ENCODE results near the gene SMIM5. TPM values are rescaled to one million over a fixed set of nuclear protein-coding genes. Genes with fewer than 3 reads are reported as not detected.

SMIM5 gene
- polyA plus RNA-seq, 1 donor from 2014 or later: 0.59 TPM

- Histone ChIP-seq H3K4me2 (ENCODE audit: low read length) (no peak overlapping the region), H3K9ac (ENCODE audit: low read length) (no peak overlapping the region), H3K79me2 (replicated peaks; ENCODE audit: insufficient read depth, low read length) (no peaks in the 10 kb centered on the region), H3K27me3 (ENCODE audit: insufficient read depth, low read depth, low read length) (peaks cover 25% of the 10 kb centered on the region), H3K4me3 (ENCODE audit: low read length) (no peak overlapping the region), H2AFZ (ENCODE audit: low read depth, low read length) (no peak overlapping the region), H3K27ac (ENCODE audit: low read length) (no peak overlapping the region), H3K9me3 (ENCODE audit: low read length) (no peaks in the 10 kb centered on the region), H3F3A (ENCODE audit: insufficient read depth, low read length, poor library complexity, severe bottlenecking) (no peaks in the 10 kb centered on the region), H4K20me1 (ENCODE audit: insufficient read depth) (no peaks in the 10 kb centered on the region), H3K9me2 (ENCODE audit: insufficient read depth, low read length) (no peaks in the 10 kb centered on the region), H3K36me3 (ENCODE audit: insufficient read depth, low read length) (no peaks in the 10 kb centered on the region)
- TF ChIP-seq TAF1 (IDR thresholded peaks at IDR 0.05; ENCODE audit: low read depth): no peak
- no peak for TF ChIP-seq EZH2 (IDR thresholded peaks at IDR 0.05; ENCODE audit: borderline replicate concordance, insufficient read depth, low read length, poor library complexity, severe bottlenecking)
- TF ChIP-seq EP300 (conservative IDR thresholded peaks at IDR 0.05; ENCODE audit: poor library complexity, severe bottlenecking): no peak
- TF ChIP-seq MXI1 (conservative IDR thresholded peaks at IDR 0.05; ENCODE audit: poor library complexity, severe bottlenecking): no peak
- TF ChIP-seq REST (IDR thresholded peaks at IDR 0.05; ENCODE audit: borderline replicate concordance): no peak
- TF ChIP-seq RAD21 (conservative IDR thresholded peaks at IDR 0.05): no peak
- TF ChIP-seq POLR2AphosphoS5 (IDR thresholded peaks at IDR 0.05): no peak
- TF ChIP-seq SMC3 (conservative IDR thresholded peaks at IDR 0.05; ENCODE audit: poor library complexity): no peak
- TF ChIP-seq CTCF (IDR thresholded peaks at IDR 0.05; ENCODE audit: poor library complexity, severe bottlenecking): no peak
Measured at GRCh38 chr17:75590314-75590761, 42.9 kb upstream of the SMIM5 start.

- Histone ChIP-seq H3K36me3 (ENCODE audit: insufficient read depth, low read length) (no peaks in the 10 kb centered on the region), H3K79me2 (replicated peaks; ENCODE audit: insufficient read depth, low read length) (no peaks in the 10 kb centered on the region), H3K9me3 (ENCODE audit: low read length) (no peaks in the 10 kb centered on the region), H3K27ac (ENCODE audit: low read length) (no peak overlapping the region), H3K27me3 (ENCODE audit: insufficient read depth, low read depth, low read length) (peaks cover 25% of the 10 kb centered on the region), H3K4me3 (ENCODE audit: low read length) (no peak overlapping the region), H3K9me2 (ENCODE audit: insufficient read depth, low read length) (no peaks in the 10 kb centered on the region), H3F3A (ENCODE audit: insufficient read depth, low read length, poor library complexity, severe bottlenecking) (no peaks in the 10 kb centered on the region), H2AFZ (ENCODE audit: low read depth, low read length) (no peak overlapping the region), H4K20me1 (ENCODE audit: insufficient read depth) (no peaks in the 10 kb centered on the region), H3K9ac (ENCODE audit: low read length) (no peak overlapping the region), H3K4me2 (ENCODE audit: low read length) (no peak overlapping the region)
- no peak for TF ChIP-seq MXI1 (conservative IDR thresholded peaks at IDR 0.05; ENCODE audit: poor library complexity, severe bottlenecking)
- no peak for TF ChIP-seq POLR2AphosphoS5 (IDR thresholded peaks at IDR 0.05)
- TF ChIP-seq REST (IDR thresholded peaks at IDR 0.05; ENCODE audit: borderline replicate concordance): no peak
- no peak for TF ChIP-seq EP300 (conservative IDR thresholded peaks at IDR 0.05; ENCODE audit: poor library complexity, severe bottlenecking)
Measured at GRCh38 chr17:75590849-75591721, 42.1 kb upstream of the SMIM5 start.
